ENCODE data around the gene C1GALT1. TPM values are rescaled to one million over a fixed set of nuclear protein-coding genes. Genes with fewer than 3 reads are reported as not detected.
"Not testable (repeated sequence)": the region's sequence is repeated elsewhere in the genome, so short reads cannot be mapped to it uniquely, and the experiment has no call there.

Gene C1GALT1
- total RNA-seq (10 to 100 TPM; 51.4 to 60.1 (median 55.6) TPM), polyA plus RNA-seq (10 to 100 TPM; 47.9 to 54.5 TPM), total RNA-seq (49.9 reads per million, percentile 71 among the genes with 10 or more reads in this experiment)

DNA sequence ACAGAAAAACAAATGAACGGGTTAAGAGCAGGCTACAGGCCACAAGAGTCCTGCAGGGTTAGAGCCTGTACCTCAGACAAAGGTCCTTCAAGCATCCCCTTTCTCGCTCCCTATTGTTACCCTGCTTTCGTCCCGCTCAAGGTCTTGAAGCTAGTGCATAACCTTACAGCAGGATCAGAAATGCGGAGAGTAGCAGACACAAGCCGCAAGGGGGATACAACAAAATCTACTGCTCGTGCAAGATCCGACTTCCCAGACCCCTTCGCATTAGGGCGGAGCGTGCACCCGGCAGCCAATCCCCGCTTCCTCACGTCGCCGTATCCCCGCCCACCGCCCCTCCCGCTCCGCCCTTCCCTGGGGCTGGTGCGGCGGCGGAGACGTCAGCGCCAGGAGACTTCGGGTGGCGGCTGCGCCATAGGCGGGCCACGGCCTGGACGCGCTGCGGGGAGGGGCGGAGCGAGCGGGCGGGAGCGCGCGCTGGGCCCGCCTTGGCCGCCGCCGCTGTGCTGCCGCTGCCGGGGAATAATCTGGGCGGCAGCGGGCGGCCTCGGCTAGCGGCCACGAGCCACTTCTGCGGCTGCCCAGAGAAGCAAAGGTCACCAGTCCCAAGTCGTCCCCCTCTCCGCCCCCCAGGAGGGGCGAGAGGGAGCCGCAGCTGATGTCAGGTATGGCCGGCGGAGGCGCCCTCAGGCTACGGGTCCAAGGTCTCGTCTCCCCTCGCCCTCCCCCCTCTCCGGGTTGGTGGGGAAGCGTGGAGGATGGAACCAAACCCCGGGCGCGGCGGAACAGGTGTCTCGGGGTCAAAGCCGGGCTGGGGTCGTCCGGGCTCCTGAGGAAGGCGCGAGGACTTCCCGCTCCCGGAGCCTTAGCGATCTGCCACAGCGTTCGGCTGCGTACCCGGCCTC lies at the start of gene C1GALT1:
Gene C1GALT1 (plus strand): TSS at position 389 of the 905 bp plus-strand sequence. CDS start 51,776 bp downstream, outside the sequence.
- CTCF ChIA-PET = interaction anchor here (0.5 to 3.1 kb wide), 19 partner anchors 8 to 344 kb away, joined by 3 to 34 read pairs (median 4); no protein-coding TSS in a partner anchor
- Mint-ChIP-seq H3K36me3 (peaks cover 0 to 15% (median 0%) of the 10 kb centered on the region in 5 donors), H3K9me3 (no peaks in the 10 kb centered on the region), H3K27me3 (no peaks in the 10 kb centered on the region), H3K4me3 (peak within 1 kb of the TSS in 9 of 10 donors; percentile 87 to 97 (median 94)), H3K27ac (peak within 1 kb of the TSS; percentile 93 to 100 (median 98)), H3K4me1 (peaks cover 0 to 14% (median 10%) of the 10 kb centered on the region in 7 donors)
- Histone ChIP-seq H3K9me3 (ENCODE audit: control insufficient read depth in 2 of 3, low read length in 3 of 3) (no peaks in the 10 kb centered on the region), H3K36me3 (ENCODE audit: control insufficient read depth in 2 of 3, insufficient read depth in 3 of 3, low read length in 3 of 3) (peaks cover 0 to 5% (median 4%) of the 10 kb centered on the region in 3 experiments), H3K4me3 (ENCODE audit: low read length) (peak within 1 kb of the TSS; percentile 91), H3K27me3 (ENCODE audit: control insufficient read depth in 2 of 2, insufficient read depth in 2 of 2, low read length in 2 of 2) (no peaks in the 10 kb centered on the region), H3K27ac (ENCODE audit: low read depth, low read length) (peak within 1 kb of the TSS; percentile 95), H3K4me1 (ENCODE audit: control insufficient read depth in 2 of 2, insufficient read depth in 2 of 2, low read length in 2 of 2) (peaks cover 22% of the 10 kb centered on the region in 2 donors)
- intact Hi-C loops (cut with micrococcal nuclease) = loop anchor here (1.0 to 10.0 kb wide), 18 partner anchors 11 to 1034 kb away; partner anchors contain the start of genes GLCCI1 (in 2 of the 2), MIOS (in 2 of the 2), UMAD1 (in 2 of the 2) and DAGLB (in 1 of the 2)
- ATAC-seq = peak; percentile 93
- POLR2A ChIA-PET = interaction anchor here (0.5 to 7.6 kb wide), 36 partner anchors 9 to 1354 kb away, joined by 3 to 114 read pairs (median 4); partner anchors contain the start of genes MIOS and UMAD1
- peak; percentile 92 to 98 (median 98) for DNase-seq

DNA sequence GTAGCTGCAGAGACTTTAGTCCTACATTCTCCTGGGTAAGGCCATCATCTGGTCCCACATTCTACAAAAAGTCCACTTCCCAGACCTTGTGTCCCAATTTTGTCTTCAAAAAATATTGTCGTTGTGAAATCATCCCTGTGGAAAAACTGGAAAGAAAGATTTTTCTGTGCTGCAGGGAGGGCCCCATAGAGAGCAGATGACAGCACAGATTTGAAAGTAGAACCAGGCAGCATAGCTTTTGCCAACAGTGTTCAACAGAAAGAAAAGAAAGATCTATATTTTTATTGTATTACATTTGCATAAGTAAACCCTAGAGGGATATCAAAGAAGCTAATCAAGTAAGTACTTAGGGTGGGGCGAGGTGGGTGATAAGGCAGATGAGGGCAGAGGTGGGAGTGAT lies 48.3 kb upstream of the C1GALT1 start:
- Mint-ChIP-seq H3K4me1 (peaks cover 2 to 25% (median 10%) of the 10 kb centered on the region in 7 donors), H3K9me3 (peaks cover 0 to 11% (median 0%) of the 10 kb centered on the region in 11 donors), H3K27ac (peak overlapping the region in 1 of 9 donors; percentile 17), H3K27me3 (peaks cover 0 to 3% (median 0%) of the 10 kb centered on the region in 5 donors), H3K4me3 (no peak overlapping the region), H3K36me3 (no peaks in the 10 kb centered on the region)
- Histone ChIP-seq H3K36me3 (ENCODE audit: control insufficient read depth in 2 of 3, insufficient read depth in 3 of 3, low read length in 3 of 3) (no peaks in the 10 kb centered on the region), H3K4me1 (ENCODE audit: control insufficient read depth in 2 of 2, insufficient read depth in 2 of 2, low read length in 2 of 2) (peaks cover 0 to 4% of the 10 kb centered on the region in 2 donors), H3K27me3 (ENCODE audit: control insufficient read depth in 2 of 2, insufficient read depth in 2 of 2, low read length in 2 of 2) (no peaks in the 10 kb centered on the region), H3K9me3 (ENCODE audit: control insufficient read depth in 2 of 3, low read length in 3 of 3) (no peaks in the 10 kb centered on the region), H3K4me3 (ENCODE audit: low read length) (no peak overlapping the region), H3K27ac (ENCODE audit: low read depth, low read length) (no peak overlapping the region)
- CTCF ChIA-PET = no interaction called here
- DNase-seq (no peak), ATAC-seq (no peak)
- POLR2A ChIA-PET = interaction anchor here (0.5 to 1.7 kb wide), 2 partner anchors 48 to 692 kb away, joined by 4 to 5 read pairs; partner anchors contain the start of gene C1GALT1
- intact Hi-C loops (cut with micrococcal nuclease) = no loop called here

DNA sequence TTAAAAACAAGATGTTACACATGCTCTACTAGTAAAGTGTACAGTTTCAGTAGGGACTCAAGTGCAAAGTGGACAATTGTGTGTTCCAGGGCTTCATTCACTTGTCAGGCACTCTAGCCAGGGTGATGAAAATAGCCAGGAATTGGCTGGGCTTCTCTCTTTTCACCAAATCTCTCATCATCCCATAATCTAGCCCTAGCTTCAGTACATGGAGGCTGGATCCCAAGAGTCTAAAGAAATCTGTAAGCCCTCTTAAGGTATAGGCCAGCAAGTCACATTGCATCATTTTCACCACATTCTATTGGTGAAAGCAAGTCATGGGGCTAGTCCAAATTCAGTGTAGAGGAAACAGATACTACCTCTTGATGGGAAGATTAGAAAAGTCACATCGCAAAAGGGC lies 47.3 kb upstream of the C1GALT1 start:
- ATAC-seq (no peak), DNase-seq (no peak)
- Mint-ChIP-seq H3K36me3 (peaks cover 0 to 4% (median 0%) of the 10 kb centered on the region in 5 donors), H3K9me3 (peaks cover 0 to 13% (median 2%) of the 10 kb centered on the region in 11 donors), H3K4me1 (peaks cover 2 to 25% (median 10%) of the 10 kb centered on the region in 7 donors), H3K27ac (no peak overlapping the region), H3K27me3 (no peaks in the 10 kb centered on the region), H3K4me3 (no peak overlapping the region)
- intact Hi-C loops (cut with micrococcal nuclease) = no loop called here
- ChIA-PET CTCF (no interaction called here), POLR2A (interaction anchor here (1.7 kb wide), 1 partner anchor 47 kb away, joined by 4 read pairs; the partner anchor contains the start of gene C1GALT1)
- H3K36me3 ChIP-seq (ENCODE audit: control insufficient read depth in 2 of 3, insufficient read depth in 3 of 3, low read length in 3 of 3) = no peaks in the 10 kb centered on the region
- H3K4me3 ChIP-seq (ENCODE audit: low read length) = no peak overlapping the region
- H3K27ac ChIP-seq (ENCODE audit: low read depth, low read length) = no peak overlapping the region
- peaks cover 0 to 4% of the 10 kb centered on the region in 2 donors for H3K4me1 ChIP-seq (ENCODE audit: control insufficient read depth in 2 of 2, insufficient read depth in 2 of 2, low read length in 2 of 2)
- no peaks in the 10 kb centered on the region for H3K27me3 ChIP-seq (ENCODE audit: control insufficient read depth in 2 of 2, insufficient read depth in 2 of 2, low read length in 2 of 2)
- no peaks in the 10 kb centered on the region for H3K9me3 ChIP-seq (ENCODE audit: control insufficient read depth in 2 of 3, low read length in 3 of 3)

DNA sequence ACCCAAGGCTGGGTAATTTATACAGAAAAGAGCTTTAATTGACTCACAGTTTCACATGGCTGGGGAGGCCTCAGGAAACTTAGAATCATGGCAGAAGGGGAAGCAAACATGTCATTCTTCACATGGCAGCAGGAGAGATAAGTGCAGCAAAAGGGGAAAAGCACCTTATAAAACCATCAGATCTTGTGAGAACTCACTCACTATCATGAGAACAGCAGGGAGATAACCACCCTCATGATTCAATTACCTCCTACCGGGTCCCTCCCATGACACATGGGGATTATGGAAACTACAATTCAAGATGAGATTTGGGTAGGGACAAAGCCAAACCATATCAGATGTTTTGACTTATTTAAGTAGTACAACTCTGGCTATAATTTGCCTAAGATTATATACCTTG lies 46.4 kb upstream of the C1GALT1 start:
- CTCF ChIA-PET; POLR2A ChIA-PET; H3K4me3 Mint-ChIP-seq; H3K4me1 ChIP-seq (ENCODE audit: control insufficient read depth in 2 of 2, insufficient read depth in 2 of 2, low read length in 2 of 2); H3K27ac ChIP-seq (ENCODE audit: low read depth, low read length); DNase-seq; H3K4me3 ChIP-seq (ENCODE audit: low read length); H3K36me3 Mint-ChIP-seq; H3K36me3 ChIP-seq (ENCODE audit: control insufficient read depth in 2 of 3, insufficient read depth in 3 of 3, low read length in 3 of 3); intact Hi-C loops (cut with micrococcal nuclease); H3K27me3 ChIP-seq (ENCODE audit: control insufficient read depth in 2 of 2, insufficient read depth in 2 of 2, low read length in 2 of 2); H3K9me3 ChIP-seq (ENCODE audit: control insufficient read depth in 2 of 3, low read length in 3 of 3); H3K27me3 Mint-ChIP-seq; ATAC-seq: not testable (repeated sequence)
- peaks cover 2 to 19% (median 10%) of the 10 kb centered on the region in 7 donors for H3K4me1 Mint-ChIP-seq
- H3K27ac Mint-ChIP-seq = peak overlapping the region in 2 of 9 donors; percentile 1 to 40
- peaks cover 0 to 17% (median 4%) of the 10 kb centered on the region in 11 donors for H3K9me3 Mint-ChIP-seq

DNA sequence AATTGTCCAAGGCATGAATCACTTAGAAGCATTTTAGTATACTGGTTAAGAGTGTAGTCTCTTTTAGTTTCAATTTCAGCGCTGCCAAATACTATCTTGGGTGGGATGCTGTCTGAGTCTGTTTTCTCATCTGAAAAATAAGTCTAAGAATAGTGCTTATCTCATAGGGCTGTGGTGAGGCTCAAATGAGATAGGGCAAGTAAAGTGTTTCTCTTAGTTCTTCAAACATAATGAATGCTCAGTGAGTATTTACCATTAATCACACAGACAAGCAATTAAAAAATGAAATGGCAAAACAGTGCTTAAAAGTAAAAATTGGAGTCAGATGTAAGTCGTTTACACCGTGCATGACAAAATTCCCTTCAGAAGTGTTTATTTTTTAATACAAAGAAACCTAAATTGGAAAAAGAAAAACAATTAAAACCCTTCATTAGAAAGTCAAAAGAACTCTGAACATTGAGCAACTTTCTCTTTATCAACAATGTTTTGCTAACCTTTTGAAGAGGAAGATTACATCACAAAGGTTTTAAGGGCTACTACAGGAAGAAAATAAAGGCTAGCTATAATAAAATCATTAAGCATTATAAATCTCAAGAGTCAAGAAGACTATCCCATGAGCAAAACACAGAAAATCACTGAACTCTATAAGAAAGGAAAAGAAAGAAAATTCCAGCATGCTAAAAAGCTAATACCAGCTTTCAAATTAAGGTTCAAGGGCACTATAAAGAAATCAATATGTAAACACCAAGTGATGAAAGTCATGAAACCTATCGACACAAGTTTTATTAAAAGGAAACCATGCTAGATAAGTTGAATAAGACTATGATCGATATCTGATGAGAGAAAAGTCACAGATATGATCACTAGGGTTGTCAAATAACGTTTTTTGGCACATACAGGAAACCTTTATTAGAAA lies 45.6 kb upstream of the C1GALT1 start:
- H3K4me3 ChIP-seq (ENCODE audit: low read length) = no peak overlapping the region
- no peaks in the 10 kb centered on the region for H3K36me3 ChIP-seq (ENCODE audit: control insufficient read depth in 2 of 3, insufficient read depth in 3 of 3, low read length in 3 of 3)
- H3K27me3 ChIP-seq (ENCODE audit: control insufficient read depth in 2 of 2, insufficient read depth in 2 of 2, low read length in 2 of 2) = no peaks in the 10 kb centered on the region
- ChIA-PET POLR2A (no interaction called here), CTCF (no interaction called here)
- no peak overlapping the region for H3K27ac ChIP-seq (ENCODE audit: low read depth, low read length)
- peaks cover 0 to 5% (median 0%) of the 10 kb centered on the region in 5 donors for H3K27me3 Mint-ChIP-seq
- peak; percentile 61 for ATAC-seq
- peaks cover 0 to 6% (median 0%) of the 10 kb centered on the region in 5 donors for H3K36me3 Mint-ChIP-seq
- peak overlapping the region in 1 of 10 donors; percentile 2 for H3K4me3 Mint-ChIP-seq
- H3K4me1 ChIP-seq (ENCODE audit: control insufficient read depth in 2 of 2, insufficient read depth in 2 of 2, low read length in 2 of 2) = peaks cover 0 to 4% of the 10 kb centered on the region in 2 donors
- intact Hi-C loops (cut with micrococcal nuclease) = no loop called here
- no peak for DNase-seq
- no peaks in the 10 kb centered on the region for H3K9me3 ChIP-seq (ENCODE audit: control insufficient read depth in 2 of 3, low read length in 3 of 3)
- no peak overlapping the region for H3K27ac Mint-ChIP-seq
- peaks cover 0 to 14% (median 9%) of the 10 kb centered on the region in 7 donors for H3K4me1 Mint-ChIP-seq
- H3K9me3 Mint-ChIP-seq = peaks cover 0 to 17% (median 4%) of the 10 kb centered on the region in 11 donors

DNA sequence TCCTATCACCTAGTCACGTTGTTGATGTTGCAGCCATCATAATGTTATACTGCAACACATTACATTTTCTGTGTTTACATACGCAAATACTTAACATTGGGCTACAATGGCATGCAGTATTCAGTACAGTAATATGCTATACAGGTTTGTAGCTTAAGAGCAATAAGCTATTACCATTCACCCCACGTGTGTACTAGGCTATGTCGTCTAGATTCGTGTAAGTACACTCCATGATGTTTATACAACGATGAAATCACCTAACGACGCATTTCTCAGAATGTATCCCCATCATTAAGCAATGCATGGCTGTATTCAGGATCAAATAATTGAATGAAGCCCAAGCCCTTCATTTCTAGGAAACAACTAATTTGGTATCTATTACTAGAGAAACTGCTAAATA lies 43.4 kb upstream of the C1GALT1 start:
- Mint-ChIP-seq H3K36me3 (peaks cover under 1 to 15% (median 5%) of the 10 kb centered on the region in 5 donors), H3K27ac (no peak overlapping the region), H3K4me3 (no peak overlapping the region), H3K4me1 (peaks cover 0 to 14% (median 10%) of the 10 kb centered on the region in 7 donors), H3K9me3 (peaks cover 3 to 33% (median 10%) of the 10 kb centered on the region in 11 donors), H3K27me3 (peaks cover 0 to 13% (median 0%) of the 10 kb centered on the region in 5 donors)
- DNase-seq (no peak), ATAC-seq (no peak)
- H3K27me3 ChIP-seq (ENCODE audit: control insufficient read depth in 2 of 2, insufficient read depth in 2 of 2, low read length in 2 of 2) = no peaks in the 10 kb centered on the region
- H3K36me3 ChIP-seq (ENCODE audit: control insufficient read depth in 2 of 3, insufficient read depth in 3 of 3, low read length in 3 of 3) = no peaks in the 10 kb centered on the region
- no peak overlapping the region for H3K27ac ChIP-seq (ENCODE audit: low read depth, low read length)
- POLR2A ChIA-PET = no interaction called here
- intact Hi-C loops (cut with micrococcal nuclease) = no loop called here
- CTCF ChIA-PET = interaction anchor here (0.7 kb wide), 1 partner anchor 122 kb away, joined by 3 read pairs; no protein-coding TSS in a partner anchor
- no peak overlapping the region for H3K4me3 ChIP-seq (ENCODE audit: low read length)
- peaks cover 0 to 4% of the 10 kb centered on the region in 2 donors for H3K4me1 ChIP-seq (ENCODE audit: control insufficient read depth in 2 of 2, insufficient read depth in 2 of 2, low read length in 2 of 2)
- H3K9me3 ChIP-seq (ENCODE audit: control insufficient read depth in 2 of 3, low read length in 3 of 3) = no peaks in the 10 kb centered on the region
